GM21360 (cell line): Measurements from ENCODE around the gene SLA2.
"Not testable (repeated sequence)": the region's sequence is repeated elsewhere in the genome, so short reads cannot be mapped to it uniquely, and the experiment has no call there.

Source experiments
- ATAC-seq: cut with Tn5 transposase; IDR thresholded peaks from one replicate; pipeline ENCODE4 v1.9.1; 2021; ENCODE audit warnings: mild to moderate bottlenecking, moderate library complexity; ENCODE audit not compliant: unreplicated experiment

The SLA2 gene, protein sequence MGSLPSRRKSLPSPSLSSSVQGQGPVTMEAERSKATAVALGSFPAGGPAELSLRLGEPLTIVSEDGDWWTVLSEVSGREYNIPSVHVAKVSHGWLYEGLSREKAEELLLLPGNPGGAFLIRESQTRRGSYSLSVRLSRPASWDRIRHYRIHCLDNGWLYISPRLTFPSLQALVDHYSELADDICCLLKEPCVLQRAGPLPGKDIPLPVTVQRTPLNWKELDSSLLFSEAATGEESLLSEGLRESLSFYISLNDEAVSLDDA

DNA sequence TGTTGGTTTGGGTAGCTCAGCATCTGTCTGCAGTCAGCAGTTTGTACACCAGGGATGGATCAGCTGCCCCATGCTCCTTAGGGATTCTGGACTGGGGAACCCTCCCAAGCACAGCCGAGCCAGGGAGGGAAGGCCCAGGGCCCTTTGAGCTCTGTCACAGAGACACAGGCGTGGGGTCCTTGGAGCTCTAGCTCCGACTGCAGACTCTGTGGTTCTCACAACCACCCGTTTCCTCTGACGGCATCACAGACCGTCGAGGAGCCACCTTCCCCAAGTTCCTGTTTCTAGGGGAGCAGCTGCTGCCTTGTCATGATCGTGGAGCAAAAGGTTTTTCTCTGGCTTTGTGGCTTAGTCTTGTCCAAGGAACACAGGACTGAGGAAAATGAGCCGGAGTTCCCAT, at the start of gene SLA2:
SLA2 (minus strand) TSS at position 199 of the 400 bp plus-strand sequence. CDS start 4,861 bp downstream, outside the sequence.
- ATAC-seq, result no peak

DNA sequence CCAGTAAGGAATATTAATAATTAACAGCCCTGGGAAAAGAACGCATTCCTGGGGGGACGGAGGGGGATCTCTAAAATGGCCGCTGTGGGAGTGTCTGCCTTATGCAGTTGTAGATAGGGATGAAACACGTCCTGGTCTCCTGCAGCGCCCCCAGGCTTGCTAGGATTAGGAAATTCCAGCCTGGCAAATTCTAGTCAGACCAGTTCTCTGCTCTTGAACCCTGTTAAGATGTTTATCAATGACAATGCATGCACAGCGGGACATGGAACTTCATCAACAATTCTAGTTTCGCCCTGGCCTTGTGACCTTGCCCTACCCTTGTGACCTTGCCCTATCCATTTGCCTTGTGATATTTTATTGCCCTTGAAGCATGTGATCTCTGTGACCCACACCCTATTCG, 49.5 kb upstream of the SLA2 start:
- ATAC-seq, result not testable (repeated sequence)

DNA sequence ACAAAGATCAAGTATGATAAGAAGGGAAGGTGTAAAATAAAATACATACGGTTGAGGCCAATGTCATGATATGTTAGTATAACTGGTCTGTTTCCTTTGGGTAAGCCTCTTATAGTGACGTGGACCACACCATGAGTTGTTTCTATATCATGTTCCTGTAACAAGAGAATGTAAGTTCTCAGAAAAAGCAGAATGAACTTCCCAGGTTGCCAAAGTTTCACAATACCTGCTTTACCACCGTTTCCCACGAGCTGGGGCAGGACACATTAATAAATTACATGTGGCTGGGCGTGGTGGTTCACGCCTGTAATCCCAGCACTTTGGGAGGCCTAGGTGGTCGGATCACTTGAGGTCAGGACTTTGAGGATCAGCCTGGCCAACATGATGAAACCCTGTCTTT, 42.6 kb upstream of the SLA2 start:
- ATAC-seq, result no peak

DNA sequence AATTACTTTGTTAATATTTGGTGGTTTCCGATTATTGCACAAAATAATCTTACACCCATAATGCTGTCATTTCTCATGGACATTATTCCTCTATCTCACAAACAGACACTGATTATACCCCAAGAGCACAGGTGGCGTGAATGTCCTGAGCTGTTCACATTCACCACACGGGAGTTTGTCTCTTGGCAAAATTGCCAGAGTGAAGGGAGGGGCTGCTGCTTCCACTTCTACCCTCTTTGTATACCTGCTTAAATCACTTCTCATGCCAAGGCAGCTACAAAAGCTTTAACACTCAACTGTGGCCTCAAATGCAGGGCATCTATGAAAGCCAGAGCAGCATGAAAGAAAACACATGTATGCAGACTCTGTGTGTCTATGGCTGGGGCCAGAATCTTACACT, 41.9 kb upstream of the SLA2 start:
- ATAC-seq, result no peak

DNA sequence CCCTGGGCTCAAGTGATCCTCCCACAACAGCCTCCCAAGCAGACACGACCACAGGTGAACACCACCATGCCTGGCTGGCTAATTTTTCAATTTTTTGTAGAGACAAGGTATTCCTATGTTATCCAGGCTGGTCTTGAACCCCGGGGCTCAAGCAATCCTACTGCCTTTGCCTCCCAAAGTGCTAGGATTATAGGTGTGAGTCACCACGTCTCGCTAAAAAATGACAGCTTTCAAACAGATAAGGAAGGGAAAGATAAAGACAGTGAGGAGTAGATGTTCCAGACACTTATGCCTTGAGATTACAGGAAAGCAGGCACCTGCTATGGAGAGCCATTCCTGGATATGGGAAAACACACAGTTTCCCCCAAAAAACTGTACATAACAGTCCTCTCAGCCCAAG, 40.9 kb upstream of the SLA2 start:
- no peak for ATAC-seq

DNA sequence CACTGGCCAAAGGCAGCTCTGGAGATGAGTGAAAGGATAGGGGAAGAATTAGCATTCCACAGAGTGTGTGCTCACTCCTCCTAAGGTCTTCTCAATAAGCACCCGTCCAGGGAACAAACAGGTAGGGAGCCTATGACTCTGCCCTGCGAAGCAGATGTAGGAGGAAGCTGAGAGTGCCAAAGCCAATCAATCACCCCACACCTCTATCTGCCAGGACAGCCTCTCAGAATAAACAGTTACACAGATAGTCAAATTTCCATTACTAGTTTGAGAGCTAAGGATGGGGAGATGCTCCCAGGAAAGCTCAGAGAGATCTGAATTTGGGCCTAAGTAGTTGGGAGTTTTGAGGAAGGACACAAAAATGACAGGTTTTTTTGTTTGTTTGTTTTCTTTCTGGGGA, 40.5 kb upstream of the SLA2 start:
- ATAC-seq, result no peak

DNA sequence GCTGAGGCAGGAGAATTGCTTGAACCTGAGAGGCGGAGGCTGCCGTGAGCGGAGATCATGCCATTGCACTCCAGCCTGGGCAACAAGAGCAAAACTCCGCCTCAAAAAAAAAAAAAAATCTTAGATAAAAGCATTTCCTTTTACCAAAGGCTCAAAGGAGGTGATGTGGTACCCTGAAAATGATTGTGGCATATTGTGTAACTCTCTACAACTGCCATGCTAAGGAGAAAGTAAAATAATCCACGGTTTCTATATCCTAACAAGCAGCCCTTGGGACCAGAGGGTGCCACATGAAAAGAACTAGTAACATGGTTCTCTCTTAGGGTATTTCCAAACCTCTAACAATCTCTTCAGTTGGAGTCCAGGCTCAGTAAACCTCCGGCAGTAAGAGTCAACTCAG, 38.8 kb upstream of the SLA2 start:
- ATAC-seq, result no peak

DNA sequence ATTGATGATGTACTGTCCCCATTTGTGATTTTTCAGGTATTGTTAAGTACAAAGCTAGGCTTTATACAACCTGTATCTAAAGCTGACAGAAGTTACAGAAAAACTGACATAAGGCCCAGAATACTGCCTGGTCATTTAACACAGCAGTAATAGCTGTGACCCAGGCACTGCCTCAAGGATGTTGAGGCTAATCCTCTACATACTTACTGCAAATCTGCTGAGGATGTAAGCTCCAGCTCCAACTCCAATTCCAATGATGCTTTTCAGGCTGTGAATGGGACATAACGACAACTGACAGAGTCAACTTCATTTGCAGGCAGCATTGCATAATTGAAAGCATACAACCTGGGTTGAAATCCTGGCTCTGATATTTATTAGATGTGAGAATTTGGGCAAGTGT, 36.3 kb upstream of the SLA2 start:
- ATAC-seq, result no peak

DNA sequence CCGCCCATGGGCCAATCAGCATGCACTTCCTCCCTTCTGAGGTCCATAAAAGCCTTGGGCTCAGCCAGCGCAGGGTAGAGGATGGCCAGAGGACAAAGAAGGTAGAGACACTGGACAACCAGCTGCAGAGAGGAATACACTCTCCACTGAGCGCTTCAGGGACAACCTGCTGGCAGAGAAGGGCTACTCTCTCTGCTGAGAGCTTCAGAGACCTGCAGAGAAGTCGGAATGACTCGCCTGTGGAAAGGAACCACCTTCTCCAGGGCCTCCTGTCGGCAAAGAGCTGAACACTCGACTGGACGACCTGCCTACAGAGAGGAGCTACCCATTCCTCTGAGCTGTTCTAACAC, 31.4 kb upstream of the SLA2 start:
- no peak for ATAC-seq

DNA sequence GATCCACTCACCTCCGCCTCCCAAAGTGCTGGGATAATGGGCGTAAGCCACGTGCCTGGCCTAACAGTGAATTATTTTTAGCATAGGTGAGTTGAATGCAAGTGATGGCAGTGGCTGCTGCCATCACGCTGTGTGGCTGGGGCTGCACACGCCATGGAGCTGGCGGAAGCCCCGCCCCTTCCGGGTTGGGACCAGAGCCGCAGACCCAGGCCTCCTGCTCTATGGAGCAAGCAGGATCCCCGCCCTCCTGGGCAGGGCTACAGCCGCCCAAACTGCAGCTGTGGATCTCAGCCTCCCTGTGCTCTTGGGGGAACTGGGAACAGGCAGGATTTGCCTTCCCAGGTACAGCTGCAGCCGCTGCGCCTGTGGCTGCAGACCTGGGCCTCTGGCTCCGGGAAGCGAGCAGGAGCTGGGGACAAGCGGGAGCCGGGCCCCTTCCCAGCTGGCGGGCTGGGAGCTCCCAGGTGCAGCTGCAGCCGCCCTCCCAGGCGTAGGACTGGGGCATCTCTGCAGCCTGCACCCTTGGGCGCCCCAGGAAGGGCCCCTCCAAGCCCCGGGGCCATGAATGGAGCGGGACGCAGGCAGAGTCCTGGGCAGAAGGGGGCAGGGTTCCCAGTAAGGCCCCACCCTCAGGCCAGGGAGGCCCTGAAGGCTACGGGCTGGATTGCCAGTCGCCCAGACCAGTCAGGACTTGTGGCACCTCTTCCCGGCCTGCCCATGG, 30.9 kb upstream of the SLA2 start:
- ATAC-seq, result no peak

DNA sequence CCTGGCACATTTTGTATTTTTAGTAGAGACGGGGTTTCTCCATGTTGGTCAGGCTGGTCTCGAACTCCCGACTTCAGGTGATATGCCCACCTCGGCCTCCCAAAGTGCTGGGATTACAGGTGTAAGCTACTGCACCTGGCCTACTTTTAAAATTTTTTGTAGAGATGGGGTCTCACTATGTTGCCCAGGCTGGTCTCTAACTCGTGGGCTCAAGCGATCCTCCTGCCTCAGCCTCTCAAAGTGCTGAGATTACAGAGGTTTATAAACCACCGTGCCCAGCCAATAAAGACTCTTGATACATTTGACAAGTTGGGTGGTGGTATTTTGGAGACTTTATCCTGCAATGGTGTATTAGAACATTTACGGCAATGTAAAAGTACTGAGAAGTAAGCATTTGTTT, 29.5 kb upstream of the SLA2 start:
- not testable (repeated sequence) for ATAC-seq

DNA sequence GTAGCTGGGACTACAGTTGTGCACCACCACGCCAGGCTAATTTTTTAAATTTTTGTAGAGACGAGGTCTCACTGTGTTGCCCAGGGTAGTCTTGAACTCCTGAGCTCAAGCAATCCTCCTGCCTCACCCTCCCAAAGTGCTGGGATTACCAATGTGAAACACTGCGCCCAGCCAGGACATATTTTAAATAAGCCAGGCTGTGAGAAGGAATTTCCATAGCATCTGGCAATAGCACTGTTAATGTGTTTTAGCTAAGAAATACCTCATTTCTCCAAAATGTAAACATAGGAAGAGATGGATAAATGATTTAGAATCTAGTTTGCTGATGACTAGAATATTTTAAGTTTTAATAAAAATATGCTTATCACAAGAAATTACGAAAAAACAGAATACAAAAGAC, 27.0 kb upstream of the SLA2 start:
- no peak for ATAC-seq

DNA sequence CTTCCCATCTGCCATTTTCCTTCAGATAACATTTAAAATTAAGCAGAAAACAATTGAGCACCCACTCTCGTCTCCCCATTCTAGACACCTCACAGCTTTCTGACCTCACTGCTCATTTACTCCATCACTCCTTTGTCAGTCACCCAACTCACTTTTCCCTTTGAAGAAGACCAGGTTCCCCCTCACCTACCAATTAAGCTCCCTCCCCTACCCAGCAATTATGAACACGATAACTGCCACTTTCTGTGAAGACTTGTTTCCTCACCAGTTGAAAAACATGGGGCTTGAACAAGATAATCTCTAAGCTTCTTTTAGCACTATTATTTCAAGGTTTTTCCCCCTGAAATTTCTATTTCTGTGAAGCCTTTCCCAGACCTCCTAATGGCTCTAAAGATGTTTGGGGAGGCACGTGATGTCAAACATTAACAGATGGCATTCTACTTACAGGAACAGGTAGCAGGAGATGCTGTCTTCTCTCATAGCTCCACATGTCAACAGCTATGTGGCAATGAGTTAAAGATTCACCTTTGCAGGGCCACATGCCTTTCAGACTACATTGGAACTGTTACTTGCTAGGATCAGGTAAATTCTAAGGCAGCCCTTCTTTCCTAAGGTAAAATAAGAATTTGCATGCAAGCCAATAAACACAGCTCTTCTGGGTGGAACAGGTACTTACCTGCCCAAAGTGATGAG, 24.8 kb upstream of the SLA2 start:
- no peak for ATAC-seq

DNA sequence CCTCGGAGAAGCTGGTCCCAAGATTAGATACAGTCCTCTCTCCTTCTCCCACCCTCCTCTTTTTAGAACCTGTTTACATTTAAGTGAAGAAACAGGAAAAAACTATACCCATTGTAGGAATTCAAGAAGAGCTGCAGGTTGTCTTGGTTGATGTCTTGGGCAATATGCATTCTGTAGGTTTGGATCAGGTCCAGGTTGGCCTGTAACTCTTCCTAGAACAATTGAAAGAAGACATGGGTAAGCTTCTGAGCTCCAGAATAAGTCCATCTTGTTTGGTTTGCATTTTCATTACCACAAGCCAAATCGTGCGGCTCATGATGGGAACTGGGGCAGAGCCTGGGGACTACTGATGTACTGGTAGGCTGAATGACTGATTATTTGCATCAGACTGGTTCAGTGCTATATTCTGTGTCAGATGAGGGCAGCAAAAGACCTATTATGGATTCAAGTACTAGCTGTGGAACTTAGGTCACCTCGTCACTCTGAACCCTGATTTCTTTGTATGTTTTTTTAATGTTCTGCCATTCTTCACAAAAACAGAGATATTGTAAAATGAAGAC, 20.3 kb upstream of the SLA2 start:
- no peak for ATAC-seq

DNA sequence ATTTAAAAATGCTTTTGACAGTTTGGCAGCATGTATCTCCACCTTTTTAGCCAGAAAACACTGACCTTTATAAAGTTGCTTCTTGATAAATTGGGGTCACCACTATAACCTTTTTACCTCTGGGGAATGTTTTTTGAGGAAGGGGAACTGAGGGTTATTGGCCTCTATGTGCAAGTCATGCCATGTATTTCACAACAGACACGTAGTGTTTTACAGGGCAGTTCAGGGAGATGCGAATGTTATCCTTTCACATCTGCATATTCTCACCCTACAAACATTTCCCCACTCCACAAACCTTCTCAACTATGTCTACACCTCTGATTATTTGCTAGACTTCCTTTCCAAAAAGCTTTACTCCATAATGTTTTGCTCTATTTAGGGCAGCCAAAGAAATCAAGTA, 17.0 kb upstream of the SLA2 start:
- ATAC-seq, result no peak

DNA sequence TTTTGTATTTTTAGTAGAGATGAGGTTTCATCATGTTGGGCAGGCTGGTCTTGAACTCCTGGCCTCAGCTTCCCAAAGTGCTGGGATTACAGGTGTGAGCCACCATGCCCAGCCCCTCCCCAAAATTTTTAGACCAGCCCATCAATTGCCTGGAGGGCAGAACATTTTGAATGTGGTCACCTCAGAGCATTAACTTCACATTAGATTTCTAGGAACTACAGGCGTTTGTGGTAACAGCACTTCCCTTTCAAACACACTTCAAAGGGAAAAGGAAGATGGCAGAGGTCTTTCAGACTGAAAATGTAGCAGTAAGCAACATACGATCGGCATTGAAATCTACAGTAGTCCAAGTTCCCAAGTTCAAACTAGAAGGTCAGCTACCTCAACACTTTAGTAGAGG, 12.3 kb upstream of the SLA2 start:
- ATAC-seq, result no peak

DNA sequence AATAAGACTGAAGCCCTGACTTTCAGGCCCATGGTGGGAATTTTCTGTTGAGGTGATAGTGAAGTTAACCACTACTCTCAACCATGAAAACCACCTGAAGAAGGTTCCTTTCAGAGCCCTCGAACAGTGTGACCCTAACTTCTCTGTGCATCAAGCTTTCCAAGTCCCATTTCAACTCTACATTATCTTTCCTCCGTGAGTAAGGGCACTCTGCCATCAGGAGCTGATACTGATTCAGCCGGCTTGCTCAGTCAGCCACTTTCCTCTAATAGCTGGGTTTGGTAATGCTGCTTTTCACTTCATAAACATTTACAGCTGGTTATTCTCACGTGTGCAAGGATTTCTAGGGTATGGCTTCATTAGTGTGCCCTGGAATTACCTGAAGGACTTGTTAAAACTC, 10.7 kb upstream of the SLA2 start:
- no peak for ATAC-seq

DNA sequence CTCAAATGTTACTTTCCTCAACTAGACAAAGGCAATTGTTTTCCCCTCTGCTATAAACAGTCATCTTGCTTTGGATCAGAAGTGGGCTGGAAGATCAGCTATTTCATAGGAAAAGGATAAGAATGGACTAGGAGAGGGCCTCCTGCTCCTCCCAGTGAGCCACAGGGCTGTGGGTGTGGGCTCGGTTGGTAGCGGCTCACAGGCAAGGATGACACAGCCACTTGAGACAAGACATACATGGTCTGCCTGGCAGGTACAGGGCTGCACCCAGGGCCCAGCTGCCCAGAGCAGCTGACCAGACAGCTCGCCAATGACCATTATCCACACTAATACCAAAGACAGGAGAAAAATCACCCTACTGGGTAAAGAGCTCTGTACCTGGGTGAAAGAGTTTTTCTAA, 9.0 kb upstream of the SLA2 start:
- no peak for ATAC-seq

DNA sequence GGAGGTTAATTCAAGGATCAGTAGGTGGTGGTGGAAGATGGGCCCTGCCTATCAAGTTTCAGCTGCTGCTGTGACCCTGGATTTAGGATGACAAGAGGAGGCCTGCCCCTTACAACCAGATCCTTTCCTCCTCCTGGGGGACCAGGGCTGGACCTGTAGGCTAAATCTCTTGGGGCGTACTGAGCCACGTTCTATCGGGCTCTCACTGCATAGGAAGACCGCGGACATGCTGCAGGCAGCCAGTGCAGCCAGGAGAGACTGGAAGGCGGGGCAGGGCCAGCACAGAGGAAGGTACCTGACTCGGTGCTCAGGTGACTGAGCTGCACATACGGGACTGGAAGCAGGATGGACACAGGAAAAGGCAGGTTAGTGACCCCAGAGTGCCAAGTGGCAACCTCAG, 8.5 kb upstream of the SLA2 start:
- no peak for ATAC-seq

DNA sequence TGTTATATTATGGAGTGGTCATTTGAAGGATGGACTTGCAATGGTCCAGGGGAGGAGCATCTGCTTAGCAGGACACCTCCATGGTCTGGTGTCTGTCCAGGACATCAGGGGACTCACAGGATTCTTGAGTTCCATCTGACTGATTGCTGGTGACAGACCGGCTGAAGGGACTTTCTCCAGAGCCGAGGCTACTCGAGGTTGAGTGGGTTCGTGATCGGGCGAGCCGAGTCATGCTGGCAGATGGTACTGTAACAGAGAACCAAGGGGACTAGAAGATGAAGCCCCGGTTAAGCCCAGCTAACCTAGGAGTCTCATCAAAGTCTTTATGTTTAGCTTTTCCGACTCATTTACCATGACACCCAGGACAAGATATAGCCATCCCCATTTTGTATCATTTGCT, 7.5 kb upstream of the SLA2 start:
- ATAC-seq, result no peak

DNA sequence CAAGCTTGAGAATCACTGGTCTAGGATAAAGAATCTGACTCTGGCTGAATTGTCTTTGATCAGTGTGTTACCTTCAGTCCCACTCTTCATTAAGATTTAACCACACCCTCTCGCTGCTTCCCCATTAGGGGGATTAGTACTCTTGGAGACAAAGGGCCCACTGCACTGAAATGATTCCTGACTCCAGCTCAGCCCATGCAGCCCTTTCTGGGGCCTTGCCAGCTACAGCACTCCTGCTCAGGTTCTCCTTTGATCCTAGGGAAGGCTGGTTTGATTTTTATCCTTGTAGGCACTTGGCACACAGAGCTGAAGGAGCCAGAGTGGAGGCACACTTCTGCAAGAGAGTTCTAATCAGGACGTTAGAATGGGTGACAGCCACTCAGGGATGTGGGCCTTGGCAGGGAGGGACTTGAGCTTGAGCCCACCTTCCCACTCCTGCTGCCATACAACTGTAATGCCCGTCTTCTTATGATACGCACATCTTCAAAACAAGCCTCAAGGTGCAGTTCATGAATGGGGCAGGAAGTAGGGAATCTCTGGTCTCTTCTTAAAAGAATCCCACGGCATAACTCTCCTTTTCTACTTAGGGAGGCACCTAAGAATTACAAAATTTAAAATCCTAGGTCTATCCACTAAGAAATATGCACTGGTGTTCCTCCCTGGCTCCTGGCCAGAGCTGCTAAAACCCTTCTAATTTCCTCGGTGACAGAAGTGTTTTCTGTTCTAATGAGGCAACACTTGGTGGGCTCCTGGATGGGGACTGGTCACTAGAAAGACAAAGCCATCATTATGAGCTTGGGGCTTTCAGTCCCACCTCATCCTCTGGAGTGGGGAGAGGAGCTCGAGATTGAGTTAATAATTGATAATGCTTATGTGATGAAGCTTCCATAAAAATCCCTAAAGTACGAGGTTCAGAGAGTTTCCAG, 1.5 kb upstream of the SLA2 start:
- no peak for ATAC-seq
